Measurements from ENCODE around the gene TULP4.
"Not testable (repeated sequence)": the region's sequence is repeated elsewhere in the genome, so short reads cannot be mapped to it uniquely, and the experiment has no call there.

Gene TULP4

DNA sequence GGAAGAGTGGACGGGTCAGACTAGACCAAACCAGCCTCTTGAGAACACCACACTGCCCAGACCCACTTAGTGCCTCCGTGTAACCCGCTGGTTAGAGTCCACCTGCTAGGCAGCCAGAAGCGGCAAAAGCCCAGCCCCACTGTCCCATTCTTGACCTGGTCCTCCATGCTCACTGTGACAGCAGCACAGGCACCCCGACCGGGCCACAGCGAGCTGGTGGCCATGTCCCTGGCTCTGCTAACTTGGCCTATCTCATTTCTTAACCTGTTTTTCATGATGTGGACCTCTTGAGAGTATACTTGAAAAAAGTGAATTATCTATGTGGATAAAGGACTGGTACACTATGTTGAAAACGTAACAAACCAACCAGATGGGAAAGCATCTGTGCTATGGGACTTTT is 202.7 kb downstream of the TULP4 start:
- Histone ChIP-seq H3K9ac (ENCODE audit: insufficient read length) (no peak overlapping the region), H3K9me3 (ENCODE audit: low read depth, low read length) (no peaks in the 10 kb centered on the region), H3K36me3 (ENCODE audit: insufficient read depth, low read length) (no peaks in the 10 kb centered on the region), H3K27ac (no peak overlapping the region), H3K4me3 (no peak overlapping the region)
- TF ChIP-seq EZH2 (IDR thresholded peaks at IDR 0.05) (no peak), FOXP2 (optimal IDR thresholded peaks at IDR 0.05; ENCODE audit: control extremely low read depth, extremely low read length, insufficient read depth) (no peak), POLR2AphosphoS5 (IDR thresholded peaks at IDR 0.05; ENCODE audit: borderline replicate concordance, low read depth, low read length) (no peak)
- no peak for DNase-seq (ENCODE audit: low read depth, low spot score)

DNA sequence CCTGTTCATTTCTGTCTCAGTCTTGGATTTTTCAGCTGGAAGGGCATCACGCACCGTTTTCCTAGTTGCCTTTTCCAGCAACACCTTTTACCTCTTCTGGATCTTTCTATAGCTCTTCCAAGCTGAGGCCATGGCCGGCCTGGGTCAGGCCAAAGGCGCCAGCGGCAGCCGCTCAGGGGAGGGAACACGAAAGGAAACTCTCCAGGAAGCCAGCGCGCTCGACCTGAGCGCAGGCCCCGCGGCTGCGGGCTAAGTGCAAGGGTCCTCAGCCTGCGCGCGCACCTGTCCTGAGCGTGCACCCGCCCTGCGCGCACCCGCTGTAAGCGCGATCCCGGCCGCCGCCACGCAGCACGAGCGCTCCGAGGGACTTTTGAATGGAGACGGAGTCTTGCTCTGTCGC is 203.8 kb downstream of the TULP4 start:
- no peak for DNase-seq (ENCODE audit: low read depth, low spot score)
- no peak overlapping the region for H3K9ac ChIP-seq (ENCODE audit: insufficient read length)
- no peak overlapping the region for H3K4me3 ChIP-seq
- TF ChIP-seq POLR2AphosphoS5 (IDR thresholded peaks at IDR 0.05; ENCODE audit: borderline replicate concordance, low read depth, low read length): no peak
- TF ChIP-seq FOXP2 (optimal IDR thresholded peaks at IDR 0.05; ENCODE audit: control extremely low read depth, extremely low read length, insufficient read depth): no peak
- TF ChIP-seq EZH2 (IDR thresholded peaks at IDR 0.05): no peak
- no peaks in the 10 kb centered on the region for H3K9me3 ChIP-seq (ENCODE audit: low read depth, low read length)
- H3K27ac ChIP-seq: no peak overlapping the region
- no peaks in the 10 kb centered on the region for H3K36me3 ChIP-seq (ENCODE audit: insufficient read depth, low read length)

DNA sequence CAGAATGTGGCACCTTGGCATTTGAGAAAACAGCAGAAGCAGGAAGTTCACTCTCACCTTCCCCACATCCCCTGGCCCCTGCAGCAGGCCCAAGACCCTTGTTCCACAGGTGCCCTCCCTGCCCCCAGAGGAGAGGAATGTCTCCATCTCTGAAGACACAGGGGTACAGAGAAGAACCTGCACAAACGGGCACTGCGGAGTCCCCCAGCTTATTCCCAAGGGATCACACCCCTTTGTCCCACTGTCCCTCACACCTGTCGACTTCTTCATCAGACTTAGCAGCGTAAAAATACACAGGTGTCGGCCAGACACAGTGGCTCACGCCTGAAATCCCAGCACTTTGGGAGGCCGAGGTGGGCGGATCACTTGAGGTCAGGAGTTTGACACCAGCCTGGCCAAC is 204.8 kb downstream of the TULP4 start:
- H3K9me3 ChIP-seq (ENCODE audit: low read depth, low read length): no peaks in the 10 kb centered on the region
- no peak for TF ChIP-seq EZH2 (IDR thresholded peaks at IDR 0.05)
- TF ChIP-seq FOXP2 (optimal IDR thresholded peaks at IDR 0.05; ENCODE audit: control extremely low read depth, extremely low read length, insufficient read depth): no peak
- TF ChIP-seq POLR2AphosphoS5 (IDR thresholded peaks at IDR 0.05; ENCODE audit: borderline replicate concordance, low read depth, low read length): no peak
- H3K9ac ChIP-seq (ENCODE audit: insufficient read length): no peak overlapping the region
- no peak overlapping the region for H3K27ac ChIP-seq
- DNase-seq (ENCODE audit: low read depth, low spot score): no peak
- no peak overlapping the region for H3K4me3 ChIP-seq
- no peaks in the 10 kb centered on the region for H3K36me3 ChIP-seq (ENCODE audit: insufficient read depth, low read length)

DNA sequence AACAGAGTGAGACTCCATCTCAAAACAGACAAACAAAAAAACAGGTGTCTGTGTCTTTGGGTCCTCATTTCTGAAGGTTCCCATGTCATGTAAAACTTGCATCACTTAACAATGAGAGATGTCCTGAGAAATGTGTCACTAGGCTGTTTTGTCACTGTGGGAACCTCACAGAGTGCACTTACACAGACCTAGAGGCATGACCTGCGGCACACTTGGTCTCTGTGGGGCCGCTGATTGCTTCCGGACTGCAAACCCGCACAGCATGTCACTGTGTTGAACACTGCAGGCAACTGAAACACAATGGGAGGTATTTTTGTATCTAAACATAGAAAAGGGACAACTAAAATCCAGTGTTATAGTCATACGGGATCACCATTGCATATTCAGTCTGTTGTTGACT is 205.3 kb downstream of the TULP4 start:
- DNase-seq (ENCODE audit: low read depth, low spot score): no peak
- Histone ChIP-seq H3K4me3 (no peak overlapping the region), H3K36me3 (ENCODE audit: insufficient read depth, low read length) (no peaks in the 10 kb centered on the region), H3K9ac (ENCODE audit: insufficient read length) (no peak overlapping the region), H3K27ac (no peak overlapping the region), H3K9me3 (ENCODE audit: low read depth, low read length) (no peaks in the 10 kb centered on the region)
- TF ChIP-seq POLR2AphosphoS5 (IDR thresholded peaks at IDR 0.05; ENCODE audit: borderline replicate concordance, low read depth, low read length): no peak
- no peak for TF ChIP-seq FOXP2 (optimal IDR thresholded peaks at IDR 0.05; ENCODE audit: control extremely low read depth, extremely low read length, insufficient read depth)
- no peak for TF ChIP-seq EZH2 (IDR thresholded peaks at IDR 0.05)

DNA sequence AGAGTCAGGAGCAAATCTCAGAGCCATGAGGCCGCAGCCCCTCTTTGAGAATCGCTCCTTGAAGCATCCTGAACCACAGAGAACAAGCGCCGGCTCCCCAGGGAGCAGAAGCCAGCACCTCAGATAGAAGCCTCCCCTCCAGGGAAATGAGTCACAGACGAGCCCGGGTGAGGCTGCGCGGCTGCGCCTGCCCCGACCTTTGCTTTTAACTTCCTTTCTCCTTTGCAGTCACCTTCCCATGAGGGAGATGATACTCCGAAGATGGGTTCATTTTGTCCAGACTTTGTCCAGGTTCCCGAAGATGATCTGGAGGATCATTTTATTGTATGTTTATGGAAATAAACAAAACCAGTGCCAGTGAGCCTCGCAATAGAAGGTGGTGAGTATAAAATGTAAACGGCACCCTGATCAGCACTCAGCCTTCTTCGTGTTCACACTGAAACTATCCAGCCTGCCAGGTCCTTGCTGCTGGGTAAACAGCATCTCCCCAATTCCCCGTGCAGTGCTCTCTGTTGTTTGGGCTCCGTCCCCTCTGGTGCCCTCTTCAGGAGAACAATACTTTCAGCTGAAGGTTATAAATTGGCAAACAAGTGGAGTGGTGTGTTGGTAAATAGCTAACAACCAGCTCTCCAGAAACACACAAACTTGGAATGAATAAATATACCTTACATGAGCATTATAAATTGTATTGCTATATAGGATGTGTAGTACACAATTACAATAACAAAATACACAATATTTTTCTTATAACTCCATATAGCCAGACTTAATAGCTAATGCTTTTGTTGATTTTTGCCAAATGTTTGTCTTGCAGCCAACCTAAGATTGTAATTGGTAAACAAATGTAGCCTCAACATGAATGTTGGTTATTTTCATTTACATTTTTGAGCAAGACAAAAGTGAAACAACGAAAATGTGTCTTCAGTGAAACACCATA is 206.2 kb downstream of the TULP4 start:
- DNase-seq (ENCODE audit: low read depth, low spot score): no peak
- H3K36me3 ChIP-seq (ENCODE audit: insufficient read depth, low read length): no peaks in the 10 kb centered on the region
- no peak overlapping the region for H3K27ac ChIP-seq
- peak overlapping the region; percentile 67 for H3K4me3 ChIP-seq
- H3K9me3 ChIP-seq (ENCODE audit: low read depth, low read length): no peaks in the 10 kb centered on the region
- TF ChIP-seq POLR2AphosphoS5 (IDR thresholded peaks at IDR 0.05; ENCODE audit: borderline replicate concordance, low read depth, low read length) (no peak), FOXP2 (optimal IDR thresholded peaks at IDR 0.05; ENCODE audit: control extremely low read depth, extremely low read length, insufficient read depth) (no peak), EZH2 (IDR thresholded peaks at IDR 0.05) (no peak)
- H3K9ac ChIP-seq (ENCODE audit: insufficient read length): no peak overlapping the region

DNA sequence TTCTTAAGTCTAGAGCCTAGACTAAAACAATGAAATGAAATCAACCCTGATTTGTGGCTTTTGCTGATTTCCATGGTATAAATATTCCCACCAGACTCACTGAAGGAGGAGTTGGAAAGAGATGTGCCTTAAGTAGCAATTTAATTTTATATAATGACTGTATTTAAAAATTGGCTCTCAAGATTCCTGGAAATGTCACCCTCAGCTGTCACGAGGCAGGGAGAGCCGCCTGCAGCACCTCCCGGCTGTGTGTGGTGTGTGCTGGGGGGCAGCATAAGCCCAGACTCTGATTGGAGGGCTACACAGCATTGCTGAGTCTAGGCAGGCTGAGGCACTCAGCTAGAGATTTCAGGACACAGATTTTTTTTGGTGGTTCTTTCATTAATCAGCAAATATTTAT is 207.0 kb downstream of the TULP4 start:
- Histone ChIP-seq H3K27ac (no peak overlapping the region), H3K9me3 (ENCODE audit: low read depth, low read length) (no peaks in the 10 kb centered on the region)
- TF ChIP-seq POLR2AphosphoS5 (IDR thresholded peaks at IDR 0.05; ENCODE audit: borderline replicate concordance, low read depth, low read length): no peak
- no peak for TF ChIP-seq EZH2 (IDR thresholded peaks at IDR 0.05)
- no peak for TF ChIP-seq FOXP2 (optimal IDR thresholded peaks at IDR 0.05; ENCODE audit: control extremely low read depth, extremely low read length, insufficient read depth)

DNA sequence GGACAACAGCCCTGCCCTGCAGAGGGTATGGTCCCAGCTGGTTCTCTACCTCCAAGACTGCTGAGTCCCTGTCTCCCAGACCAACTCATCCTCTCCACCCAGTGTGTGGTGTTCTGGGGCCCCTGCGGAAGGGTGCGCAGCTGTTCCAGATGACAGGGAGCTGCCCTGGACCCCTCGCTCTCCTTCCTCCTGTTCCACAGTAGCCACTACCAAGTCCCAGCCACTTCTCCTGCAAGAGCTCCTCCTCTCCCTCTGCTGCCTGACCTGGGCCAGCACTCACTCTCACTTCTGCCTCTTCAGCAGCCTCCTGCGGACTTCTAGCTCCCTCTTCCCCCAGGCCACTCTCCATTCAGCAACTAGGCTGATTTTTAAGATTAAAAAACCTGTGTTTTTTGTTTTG is 207.5 kb downstream of the TULP4 start:
- no peaks in the 10 kb centered on the region for H3K36me3 ChIP-seq (ENCODE audit: insufficient read depth, low read length)
- H3K27ac ChIP-seq: no peak overlapping the region
- H3K9ac ChIP-seq (ENCODE audit: insufficient read length): no peak overlapping the region
- H3K4me3 ChIP-seq: no peak overlapping the region
- no peak for DNase-seq (ENCODE audit: low read depth, low spot score)
- TF ChIP-seq FOXP2 (optimal IDR thresholded peaks at IDR 0.05; ENCODE audit: control extremely low read depth, extremely low read length, insufficient read depth): no peak
- no peak for TF ChIP-seq POLR2AphosphoS5 (IDR thresholded peaks at IDR 0.05; ENCODE audit: borderline replicate concordance, low read depth, low read length)
- TF ChIP-seq EZH2 (IDR thresholded peaks at IDR 0.05): no peak
- H3K9me3 ChIP-seq (ENCODE audit: low read depth, low read length): no peaks in the 10 kb centered on the region

More for the DNA sequence above, 207.0 kb downstream of the TULP4 start:
- no peak overlapping the region for H3K9ac ChIP-seq (ENCODE audit: insufficient read length)
- H3K36me3 ChIP-seq (ENCODE audit: insufficient read depth, low read length): no peaks in the 10 kb centered on the region
- no peak overlapping the region for H3K4me3 ChIP-seq
- no peak for DNase-seq (ENCODE audit: low read depth, low spot score)

DNA sequence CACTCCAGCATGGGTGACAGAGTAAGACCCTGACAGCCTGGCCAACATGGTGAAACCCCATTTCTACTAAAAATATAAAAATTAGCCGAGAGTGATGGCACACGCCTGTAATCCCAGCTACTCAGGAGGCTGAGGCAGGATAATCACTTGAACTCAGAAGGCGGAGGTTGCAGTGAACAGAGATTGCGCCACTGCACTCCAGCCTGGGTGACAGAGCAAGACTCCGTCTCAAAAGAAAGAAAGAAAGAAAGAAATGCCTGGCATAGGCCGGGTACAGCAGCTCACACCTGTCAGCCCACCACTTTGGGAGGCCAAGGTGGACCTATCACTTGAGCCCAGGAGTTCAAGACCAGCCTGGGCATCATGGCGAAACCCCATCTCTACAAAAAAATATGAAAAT is 208.7 kb downstream of the TULP4 start:
- DNase-seq (ENCODE audit: low read depth, low spot score); H3K4me3 ChIP-seq; H3K9ac ChIP-seq (ENCODE audit: insufficient read length); H3K36me3 ChIP-seq (ENCODE audit: insufficient read depth, low read length); H3K9me3 ChIP-seq (ENCODE audit: low read depth, low read length); H3K27ac ChIP-seq: not testable (repeated sequence)

DNA sequence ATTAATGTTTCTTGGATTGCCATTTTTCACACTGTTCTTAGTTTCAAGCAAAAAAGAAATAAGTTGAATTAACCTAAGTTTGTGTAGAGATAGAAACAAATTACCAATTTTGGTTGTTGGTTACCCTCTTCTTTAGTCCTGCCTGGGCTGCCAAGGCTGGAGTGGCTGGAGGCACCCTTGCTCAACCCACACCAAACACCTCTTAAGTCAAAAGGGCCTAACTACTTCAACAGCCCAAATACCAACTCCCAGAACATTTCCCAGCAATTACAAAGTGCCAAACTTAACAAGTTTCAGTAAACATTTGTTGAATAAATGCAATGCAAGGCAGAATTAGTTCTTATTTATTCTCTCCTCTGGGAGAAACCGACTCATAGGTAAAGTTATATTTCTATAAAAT is 209.5 kb downstream of the TULP4 start:
- Histone ChIP-seq H3K36me3 (ENCODE audit: insufficient read depth, low read length) (no peaks in the 10 kb centered on the region), H3K27ac (no peak overlapping the region), H3K9me3 (ENCODE audit: low read depth, low read length) (no peaks in the 10 kb centered on the region), H3K4me3 (no peak overlapping the region), H3K9ac (ENCODE audit: insufficient read length) (no peak overlapping the region)
- DNase-seq (ENCODE audit: low read depth, low spot score): no peak
- TF ChIP-seq FOXP2 (optimal IDR thresholded peaks at IDR 0.05; ENCODE audit: control extremely low read depth, extremely low read length, insufficient read depth) (no peak), EZH2 (IDR thresholded peaks at IDR 0.05) (no peak), POLR2AphosphoS5 (IDR thresholded peaks at IDR 0.05; ENCODE audit: borderline replicate concordance, low read depth, low read length) (no peak)

Data from SK-N-MC (cell line).